Epithelial cell of esophagus (primary cell): ENCODE measurements around the gene CFL1.

Source experiments
- DNase-seq: peaks from one replicate; pipeline ENCODE4 v3.0.0; 2010; ENCODE audit warnings: low read depth
- H3K4me3 ChIP-seq: 2 replicates; pipeline ENCODE4 v1.5.1; 2011; ENCODE audit warnings: mild to moderate bottlenecking, low read length, control low read depth
- CTCF ChIP-seq: IDR thresholded peaks from 2 replicates; pipeline ENCODE4 v1.5.1; 2011; ENCODE audit warnings: low read depth, mild to moderate bottlenecking, low read length, control low read depth, inconsistent platforms; ENCODE audit not compliant: insufficient read depth; ENCODE audit errors: missing control alignments

Gene CFL1

GRCh38 chr11:65867284-65868071 is 9.5 kb upstream of the CFL1 start:
- no peak for TF ChIP-seq CTCF
- H3K4me3 ChIP-seq = no peak overlapping the region
- no peak for DNase-seq

GRCh38 chr11:65866509-65867283 is 8.7 kb upstream of the CFL1 start:
- no peak overlapping the region for H3K4me3 ChIP-seq
- no peak for TF ChIP-seq CTCF
- DNase-seq = no peak

GRCh38 chr11:65865550-65866172 is 7.7 kb upstream of the CFL1 start:
- no peak for DNase-seq
- H3K4me3 ChIP-seq = no peak overlapping the region
- TF ChIP-seq CTCF = no peak

GRCh38 chr11:65864706-65865471 is 6.9 kb upstream of the CFL1 start:
- no peak overlapping the region for H3K4me3 ChIP-seq
- no peak for TF ChIP-seq CTCF
- DNase-seq = no peak

- H3K4me3 ChIP-seq = no peak overlapping the region
- TF ChIP-seq CTCF = no peak
- DNase-seq = no peak
These were observed 6.1 kb upstream of the CFL1 start for GRCh38 chr11:65863889-65864705.
